Lower leg skin (tissue), 3 donors: Measurements from ENCODE around the gene LILRB4.

ENCODE experiments used
- POLR2A ChIP-seq, 2 donors: fragments of 450-650 bp; IDR thresholded peaks; one replicate each; pipeline ENCODE4 v1.6.1; 2016 to 2017; ENCODE audit warnings: antibody characterized with exemption in 2 of 2, mild to moderate bottlenecking in 1 of 2, moderate library complexity in 1 of 2
- TF ChIP-seq, protein P1 (sequence below), 3 donors: fragments of 450-650 bp; IDR thresholded peaks; one replicate each; pipeline ENCODE4 v1.5.1; 2016; ENCODE audit warnings: antibody characterized with exemption in 3 of 3, mild to moderate bottlenecking in 3 of 3, moderate library complexity in 2 of 3

DNA sequence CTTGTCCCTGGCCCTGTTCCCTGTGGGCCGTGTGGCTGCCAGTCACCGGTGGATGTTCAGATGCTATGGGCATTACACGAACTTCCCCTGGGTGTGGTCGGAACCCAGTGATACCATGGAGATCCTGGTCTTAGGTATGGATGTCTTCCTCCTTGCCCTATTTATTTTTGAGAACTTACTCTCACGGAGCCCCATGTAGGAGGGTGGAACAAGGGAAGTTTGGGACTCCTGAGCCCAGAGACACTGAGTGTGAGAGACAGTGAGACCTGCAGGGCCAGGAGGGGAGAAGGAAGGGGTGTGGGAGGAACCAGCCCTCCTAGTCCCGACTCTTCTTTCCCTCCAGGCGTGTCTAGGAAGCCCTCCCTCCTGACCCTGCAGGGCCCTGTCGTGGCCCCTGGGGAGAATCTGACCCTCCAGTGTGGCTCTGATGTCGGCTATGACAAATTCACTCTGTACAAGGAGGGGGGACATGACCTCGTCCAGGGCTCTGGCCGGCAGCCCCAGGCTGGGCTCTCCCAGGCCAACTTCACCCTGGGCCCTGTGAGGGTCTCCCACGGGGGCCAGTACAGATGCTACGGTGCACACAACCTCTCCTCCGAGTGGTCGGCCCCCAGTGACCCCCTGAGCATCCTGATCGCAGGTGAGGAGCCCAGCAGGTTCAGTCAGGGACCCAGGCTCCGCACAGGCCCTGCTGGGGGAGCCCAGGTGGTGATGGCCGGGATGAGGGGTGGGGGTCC, 46.6 kb downstream of the LILRB4 start:
- TF ChIP-seq, protein P1, sequence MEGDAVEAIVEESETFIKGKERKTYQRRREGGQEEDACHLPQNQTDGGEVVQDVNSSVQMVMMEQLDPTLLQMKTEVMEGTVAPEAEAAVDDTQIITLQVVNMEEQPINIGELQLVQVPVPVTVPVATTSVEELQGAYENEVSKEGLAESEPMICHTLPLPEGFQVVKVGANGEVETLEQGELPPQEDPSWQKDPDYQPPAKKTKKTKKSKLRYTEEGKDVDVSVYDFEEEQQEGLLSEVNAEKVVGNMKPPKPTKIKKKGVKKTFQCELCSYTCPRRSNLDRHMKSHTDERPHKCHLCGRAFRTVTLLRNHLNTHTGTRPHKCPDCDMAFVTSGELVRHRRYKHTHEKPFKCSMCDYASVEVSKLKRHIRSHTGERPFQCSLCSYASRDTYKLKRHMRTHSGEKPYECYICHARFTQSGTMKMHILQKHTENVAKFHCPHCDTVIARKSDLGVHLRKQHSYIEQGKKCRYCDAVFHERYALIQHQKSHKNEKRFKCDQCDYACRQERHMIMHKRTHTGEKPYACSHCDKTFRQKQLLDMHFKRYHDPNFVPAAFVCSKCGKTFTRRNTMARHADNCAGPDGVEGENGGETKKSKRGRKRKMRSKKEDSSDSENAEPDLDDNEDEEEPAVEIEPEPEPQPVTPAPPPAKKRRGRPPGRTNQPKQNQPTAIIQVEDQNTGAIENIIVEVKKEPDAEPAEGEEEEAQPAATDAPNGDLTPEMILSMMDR (IDR thresholded peaks at IDR 0.05): no peak
- TF ChIP-seq POLR2A (IDR thresholded peaks at IDR 0.05): no peak
